Peyer's patch (tissue), 4 donors: ENCODE results near the gene MAML3. TPM values are rescaled to one million over a fixed set of nuclear protein-coding genes. Genes with fewer than 3 reads are reported as not detected.

ENCODE experiments used
- DNase-seq, 3 donors: peaks; one replicate each; pipeline ENCODE4 v3.0.0-alpha.2; 2017 to 2019
- H3K27ac ChIP-seq, 4 donors: fragments of 200-600 bp; sonication (generic); one replicate each; pipeline ENCODE4 v1.5.1; 2016 to 2019
- H3K27me3 ChIP-seq, 2 donors: fragments of 200-600 bp; sonication (generic); one replicate each; pipeline ENCODE4 v1.5.1; 2019
- H3K36me3 ChIP-seq, 3 donors: fragments of 200-600 bp; sonication (generic); one replicate each; pipeline ENCODE4 v1.5.1; 2016 to 2019
- H3K4me1 ChIP-seq, 4 donors: fragments of 200-600 bp; sonication (generic); one replicate each; pipeline ENCODE4 v1.5.1; 2016 to 2019
- H3K4me3 ChIP-seq, 4 donors: fragments of 200-600 bp; sonication (generic); 1 replicate in 3 of 4; 2 replicates in 1 of 4; pipeline ENCODE4 v1.5.1; 2016 to 2019; ENCODE audit warnings: mild to moderate bottlenecking in 1 of 4
- H3K9me3 ChIP-seq, 4 donors: fragments of 200-600 bp; sonication (generic); one replicate each; pipeline ENCODE4 v1.5.1; 2016 to 2019; ENCODE audit warnings: mild to moderate bottlenecking in 1 of 4
- CTCF ChIP-seq, 6 experiments: fragments of 450-650 bp in 4 of 6; fragments of 200-600 bp in 2 of 6; sonication (generic) in 1 of 6; IDR thresholded peaks; one replicate each; pipeline ENCODE4 v1.5.1; 2017 to 2019; ENCODE audit warnings: antibody characterized with exemption in 6 of 6, mild to moderate bottlenecking in 3 of 6, moderate library complexity in 1 of 6
- POLR2A ChIP-seq, 2 donors: fragments of 450-650 bp; IDR thresholded peaks; one replicate each; pipeline ENCODE4 v1.5.1; 2017; ENCODE audit warnings: antibody characterized with exemption in 2 of 2, mild to moderate bottlenecking in 2 of 2, moderate library complexity in 2 of 2
- total RNA-seq, 4 donors: library from RNA; depleted of rRNA; stranded (reverse); fragments of >200 nt; gene quantifications; one replicate each; pipeline ENCODE4 v1.1.0, GENCODE V29; 2016

Gene MAML3
- total RNA-seq, 4 donors from 2014 or later, result 6.5 to 44.6 (median 22.1) TPM

GRCh38 chr4:139872274-139872673, 281.7 kb downstream of the MAML3 start:
- no peaks in the 10 kb centered on the region for H3K27me3 ChIP-seq
- no peaks in the 10 kb centered on the region for H3K9me3 ChIP-seq
- H3K4me1 ChIP-seq, result peaks cover 0 to 4% (median 0%) of the 10 kb centered on the region in 4 donors
- DNase-seq, result no peak
- H3K27ac ChIP-seq, result no peak overlapping the region
- TF ChIP-seq CTCF (IDR thresholded peaks at IDR 0.05), result no peak
- no peak for TF ChIP-seq POLR2A (IDR thresholded peaks at IDR 0.05)
- H3K36me3 ChIP-seq, result no peaks in the 10 kb centered on the region
- no peak overlapping the region for H3K4me3 ChIP-seq

DNA sequence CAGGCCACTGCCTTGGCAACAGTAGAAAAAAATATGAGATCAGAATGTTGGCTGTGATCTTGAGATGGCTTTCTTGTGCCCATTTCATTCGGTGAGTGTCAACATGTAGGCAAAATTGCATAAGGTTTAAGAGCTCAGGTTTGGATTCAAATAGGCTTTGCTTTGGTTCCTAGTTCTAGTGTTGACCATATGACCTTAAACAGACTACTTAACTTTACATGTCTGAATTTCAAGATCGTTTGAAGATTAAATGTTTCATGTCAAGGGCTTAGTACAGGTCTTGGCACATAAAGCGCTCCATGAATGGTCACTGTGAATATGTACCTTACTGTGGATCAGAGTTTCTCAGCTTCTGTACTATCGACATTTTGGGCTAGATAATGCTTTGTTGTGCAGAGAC, 284.2 kb downstream of the MAML3 start:
- Histone ChIP-seq H3K27ac (no peak overlapping the region), H3K9me3 (no peaks in the 10 kb centered on the region), H3K4me1 (peaks cover 0 to 6% (median 0%) of the 10 kb centered on the region in 4 donors), H3K27me3 (no peaks in the 10 kb centered on the region), H3K4me3 (no peak overlapping the region), H3K36me3 (no peaks in the 10 kb centered on the region)
- TF ChIP-seq POLR2A (IDR thresholded peaks at IDR 0.05), result no peak
- TF ChIP-seq CTCF (IDR thresholded peaks at IDR 0.05), result no peak
- DNase-seq, result no peak

DNA sequence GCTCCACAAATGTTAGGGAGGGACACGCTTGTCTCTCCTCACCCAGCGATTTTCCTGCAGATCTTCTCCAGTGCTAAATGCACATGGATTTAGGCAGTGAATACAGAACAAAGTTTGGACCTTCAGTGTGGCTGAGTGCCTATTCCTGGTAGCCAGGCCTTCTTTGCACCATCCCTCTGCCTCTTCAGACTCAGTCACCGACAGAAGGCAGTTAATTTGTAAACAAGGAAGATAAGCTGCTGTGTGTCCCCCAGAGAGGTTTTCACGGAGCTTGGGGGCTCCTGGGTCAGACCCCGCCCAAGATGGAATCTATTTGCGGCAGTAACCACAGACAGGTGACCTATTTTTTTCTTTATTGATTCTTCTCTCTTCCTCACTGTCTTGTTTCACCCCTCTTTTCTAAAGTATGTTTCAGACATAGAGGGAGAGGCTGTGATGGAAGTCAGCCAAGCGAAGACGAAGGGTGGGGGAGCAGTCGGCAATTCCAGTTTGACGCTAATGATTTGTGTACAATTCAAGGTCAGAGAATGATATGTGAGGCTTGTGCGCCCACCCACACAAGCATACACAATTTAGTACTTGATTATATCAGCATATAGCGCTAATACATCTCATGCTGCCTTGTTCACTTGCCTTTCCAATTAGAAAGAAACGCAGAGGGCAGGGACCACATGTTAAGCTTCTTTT, 287.6 kb downstream of the MAML3 start:
- no peak for TF ChIP-seq POLR2A (IDR thresholded peaks at IDR 0.05)
- no peak for TF ChIP-seq CTCF (IDR thresholded peaks at IDR 0.05)

GRCh38 chr4:139865537-139865936, 288.4 kb downstream of the MAML3 start:
- Histone ChIP-seq H3K27me3 (no peaks in the 10 kb centered on the region), H3K27ac (no peak overlapping the region), H3K9me3 (no peaks in the 10 kb centered on the region), H3K36me3 (no peaks in the 10 kb centered on the region), H3K4me3 (no peak overlapping the region), H3K4me1 (peaks cover 0 to 6% (median 0%) of the 10 kb centered on the region in 4 donors)
- no peak for TF ChIP-seq CTCF (IDR thresholded peaks at IDR 0.05)
- no peak for DNase-seq

More for the DNA sequence above, 287.6 kb downstream of the MAML3 start:
- H3K4me3 ChIP-seq, result no peak overlapping the region
- H3K27me3 ChIP-seq, result no peaks in the 10 kb centered on the region
- no peak overlapping the region for H3K27ac ChIP-seq
- no peaks in the 10 kb centered on the region for H3K9me3 ChIP-seq
- DNase-seq, result no peak
- H3K4me1 ChIP-seq, result peaks cover 0 to 6% (median 0%) of the 10 kb centered on the region in 4 donors
- no peaks in the 10 kb centered on the region for H3K36me3 ChIP-seq

- DNase-seq, result no peak
Observed at GRCh38 chr4:139863531-139863930, 290.5 kb downstream of the MAML3 start.

More at GRCh38 chr4:139863531-139863930, 290.5 kb downstream of the MAML3 start:
- Histone ChIP-seq H3K27ac (no peak overlapping the region), H3K27me3 (no peaks in the 10 kb centered on the region), H3K4me3 (no peak overlapping the region), H3K9me3 (no peaks in the 10 kb centered on the region), H3K36me3 (no peaks in the 10 kb centered on the region), H3K4me1 (peaks cover 0 to 6% (median 0%) of the 10 kb centered on the region in 4 donors)
- no peak for TF ChIP-seq POLR2A (IDR thresholded peaks at IDR 0.05)
- TF ChIP-seq CTCF (IDR thresholded peaks at IDR 0.05), result no peak
